Dedifferentiated amniotic fluid mesenchymal stem cell (primary cell): ENCODE results near the gene KIAA1217.
"Not testable (repeated sequence)": the region's sequence is repeated elsewhere in the genome, so short reads cannot be mapped to it uniquely, and the experiment has no call there.

Source experiments
- DNase-seq: peaks from one replicate; pipeline ENCODE4 v3.0.0-alpha.2; 2016; ENCODE audit errors: extremely low spot score

KIAA1217 gene

DNA sequence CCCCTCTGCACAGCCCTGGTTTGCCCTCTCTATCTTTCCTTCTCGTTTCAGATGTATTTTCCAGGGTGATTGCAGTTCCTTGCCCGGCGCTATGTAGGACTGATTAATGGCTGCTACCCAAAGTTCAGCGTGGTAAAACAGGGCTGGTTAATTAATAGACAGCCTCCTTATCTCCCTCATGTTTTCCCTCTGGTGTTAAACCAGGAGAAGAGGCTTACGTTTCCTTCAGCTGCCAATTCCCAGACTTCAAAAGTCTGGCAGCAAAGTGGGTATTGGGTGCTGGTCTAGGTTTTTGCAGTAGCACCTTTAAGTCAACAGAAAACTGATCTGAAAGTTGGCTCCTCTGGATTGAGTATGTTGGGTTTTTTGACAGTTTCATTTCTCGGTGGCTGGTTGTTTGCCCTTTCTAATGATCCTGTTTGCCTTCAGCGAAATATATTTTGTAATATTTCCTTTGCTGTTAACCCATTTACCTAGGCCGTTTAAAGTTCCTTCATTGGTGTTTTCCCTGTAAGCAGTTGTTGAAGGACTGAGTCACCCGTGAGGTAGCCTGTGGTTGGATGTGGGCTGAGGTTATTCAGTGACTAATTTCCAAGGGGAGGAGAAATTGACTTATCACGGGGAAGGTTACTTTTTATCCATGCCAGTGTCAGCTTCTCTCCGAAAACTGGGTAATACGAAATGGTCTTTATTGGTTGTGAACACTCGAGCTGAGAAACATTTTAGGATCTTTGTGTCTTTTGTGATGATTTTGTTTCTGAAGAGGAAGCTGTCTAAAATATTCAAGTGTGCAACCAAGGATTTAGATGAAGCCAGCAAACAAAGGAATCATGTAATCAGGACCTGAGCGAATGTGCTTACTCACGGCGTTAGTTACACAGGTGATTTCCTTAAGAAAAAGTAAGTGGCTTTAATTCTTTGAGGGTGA lies 257.2 kb downstream of the KIAA1217 start:
- DNase-seq: peak; percentile 84

GRCh38 chr10:24467136-24467535 lies 258.2 kb downstream of the KIAA1217 start:
- no peak for DNase-seq

- no peak for DNase-seq
These were observed 258.7 kb downstream of the KIAA1217 start for GRCh38 chr10:24467605-24468004.

DNA sequence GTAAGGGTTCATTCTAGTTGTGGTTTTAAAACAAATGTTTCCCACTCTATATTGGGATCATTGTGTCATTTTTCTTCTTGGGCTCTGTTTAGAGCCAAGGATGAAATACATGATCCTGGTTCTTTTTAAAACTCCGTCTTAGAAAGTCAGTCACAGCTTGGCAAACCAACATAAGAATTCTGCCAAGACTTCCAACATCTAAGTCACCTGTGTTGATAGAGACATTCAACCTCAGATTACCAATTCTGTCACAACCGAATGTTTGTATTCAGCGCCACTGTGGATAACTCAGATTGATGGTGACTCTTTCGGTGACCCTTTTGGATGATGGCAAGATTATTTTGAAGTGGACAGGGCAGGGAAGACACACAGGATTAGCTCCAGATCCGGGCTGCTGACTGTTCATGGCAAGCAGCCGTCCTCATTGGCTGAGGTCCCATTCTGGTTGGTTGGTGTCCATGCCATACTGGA lies 259.4 kb downstream of the KIAA1217 start:
- DNase-seq: no peak

DNA sequence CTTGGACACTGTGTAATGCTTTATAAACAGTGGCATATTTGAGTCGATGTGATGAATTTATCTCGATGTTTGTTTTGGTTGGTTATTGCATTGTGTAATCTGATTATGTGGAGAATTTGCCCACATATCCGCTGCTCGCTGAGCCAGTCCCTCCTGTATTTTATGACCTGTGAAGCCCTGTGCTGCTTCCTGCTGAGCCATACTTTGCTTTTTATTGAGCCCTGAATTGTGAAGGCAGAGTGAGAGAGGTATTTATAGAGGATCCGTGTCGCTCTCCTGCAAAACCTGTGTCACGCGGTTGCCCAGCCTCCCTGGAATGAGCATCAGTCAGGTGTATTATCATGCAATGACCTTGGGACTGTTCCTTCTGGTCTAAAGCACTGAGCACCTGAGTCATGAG lies 261.1 kb downstream of the KIAA1217 start:
- no peak for DNase-seq

DNA sequence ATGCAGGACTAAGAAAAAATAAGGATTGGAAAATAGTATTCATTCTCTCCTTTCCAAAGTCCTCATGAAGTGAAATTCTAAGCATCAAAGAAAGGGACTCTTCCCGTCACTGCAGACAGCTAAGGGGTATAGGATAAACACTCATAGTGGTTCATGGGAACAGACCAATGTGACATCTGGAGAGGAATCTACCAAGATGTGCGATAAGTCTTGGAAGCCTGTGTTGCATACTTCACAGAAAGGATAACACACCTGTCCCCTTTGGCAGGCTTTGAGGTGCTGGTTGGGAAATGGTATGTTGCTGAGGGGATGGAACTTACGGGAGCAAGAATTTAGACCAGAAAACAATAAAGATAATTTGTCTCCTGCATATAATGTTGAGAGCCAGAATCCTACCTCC lies 266.7 kb downstream of the KIAA1217 start:
- DNase-seq: no peak

DNA sequence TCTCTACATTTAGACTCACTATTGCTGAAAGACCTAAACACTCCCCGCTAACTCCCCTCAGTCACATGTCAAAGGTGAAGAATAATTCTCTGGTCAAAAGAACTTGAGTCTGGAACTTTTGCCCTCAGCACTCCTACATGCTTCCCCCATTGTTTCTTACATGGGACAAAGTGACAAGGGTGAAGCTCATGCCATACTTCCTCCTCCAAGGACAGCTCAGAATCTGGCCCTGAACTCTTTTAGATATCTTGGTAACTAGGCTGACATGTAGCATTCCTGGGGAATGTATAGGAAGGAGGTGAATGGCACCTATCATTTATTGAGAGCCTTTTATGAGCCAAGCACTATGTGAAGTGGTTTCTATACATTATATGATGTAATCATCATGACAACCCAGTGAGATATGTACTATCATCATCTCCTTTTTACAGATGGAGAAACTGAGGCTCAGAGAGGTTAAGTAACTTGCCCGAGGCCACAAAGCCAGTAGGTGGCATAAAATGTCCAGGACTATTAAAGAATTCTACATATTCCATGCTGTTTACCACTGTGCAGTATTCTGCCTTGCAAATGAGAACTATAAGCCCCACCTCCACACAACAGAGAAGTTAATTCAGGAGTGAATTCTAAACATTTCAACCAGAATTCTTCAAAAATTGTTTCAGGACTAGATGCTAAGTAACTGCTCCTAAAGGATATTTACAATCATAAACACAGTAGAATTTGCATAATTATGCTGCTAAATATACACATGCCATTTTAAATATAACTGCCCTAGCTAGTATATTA lies 268.2 kb downstream of the KIAA1217 start:
- no peak for DNase-seq

DNA sequence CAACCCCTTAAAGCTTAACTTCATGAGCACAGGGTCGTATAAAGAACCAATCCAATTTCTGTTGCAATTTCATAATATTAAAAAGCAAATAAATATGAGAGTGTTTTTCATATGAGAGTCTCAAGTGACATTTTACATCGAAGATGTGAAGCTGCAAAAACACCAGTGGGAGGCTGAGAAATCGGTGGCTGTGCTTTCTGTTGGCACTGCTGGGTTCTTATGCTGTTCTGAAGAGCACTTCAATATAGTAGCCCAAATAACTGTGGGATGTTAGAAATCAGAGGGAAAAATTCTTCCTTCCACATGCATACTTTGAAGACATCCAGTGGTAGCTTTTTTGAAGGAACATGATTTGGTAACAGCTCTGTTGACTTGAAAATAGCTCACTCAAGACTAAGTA lies 269.0 kb downstream of the KIAA1217 start:
- no peak for DNase-seq

DNA sequence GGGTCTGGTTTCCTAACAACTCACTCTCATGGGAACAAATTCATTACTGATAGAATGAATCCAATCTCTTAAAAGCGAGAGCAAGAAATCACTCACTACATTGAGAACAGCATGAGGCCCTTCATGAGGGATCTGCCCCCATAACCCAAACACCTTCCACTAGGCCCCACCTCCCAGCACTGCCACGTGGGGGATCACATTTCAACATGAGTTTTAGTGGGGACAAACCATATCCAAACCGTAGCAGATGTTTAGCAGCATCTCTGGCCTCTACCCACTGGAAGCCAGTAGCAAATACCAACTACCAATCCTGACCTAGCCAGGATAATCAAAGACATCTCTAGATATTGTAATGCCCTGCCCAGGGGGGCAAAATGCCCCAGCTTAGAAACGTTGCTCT lies 270.9 kb downstream of the KIAA1217 start:
- DNase-seq: no peak

GRCh38 chr10:24480447-24480846 lies 271.5 kb downstream of the KIAA1217 start:
- DNase-seq: no peak

GRCh38 chr10:24481241-24481640 lies 272.3 kb downstream of the KIAA1217 start:
- DNase-seq: no peak

DNA sequence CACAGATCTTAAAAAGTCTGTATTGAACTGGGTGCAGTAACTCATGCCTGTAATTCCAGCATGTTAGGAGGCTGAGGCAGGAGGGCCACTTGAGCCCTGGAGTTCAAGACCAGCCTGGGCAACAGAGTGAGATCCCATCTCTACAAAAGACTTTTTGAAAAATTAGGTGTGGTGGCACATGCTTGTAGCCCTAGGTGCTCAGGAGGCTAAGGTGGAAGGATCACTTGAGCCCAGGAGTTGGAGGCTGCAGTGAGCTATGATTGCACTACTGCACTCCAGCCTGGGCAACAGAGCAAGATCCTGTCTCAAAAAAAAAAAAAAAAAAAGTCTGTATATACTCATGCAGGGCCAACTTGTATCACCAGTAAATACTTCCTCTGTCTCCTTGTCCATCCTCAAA lies 273.8 kb downstream of the KIAA1217 start:
- not testable (repeated sequence) for DNase-seq

GRCh38 chr10:24483701-24484100 lies 274.8 kb downstream of the KIAA1217 start:
- DNase-seq: no peak

- DNase-seq: no peak
These were observed 275.8 kb downstream of the KIAA1217 start for GRCh38 chr10:24484771-24485170.

GRCh38 chr10:24485304-24485703 lies 276.4 kb downstream of the KIAA1217 start:
- no peak for DNase-seq

DNA sequence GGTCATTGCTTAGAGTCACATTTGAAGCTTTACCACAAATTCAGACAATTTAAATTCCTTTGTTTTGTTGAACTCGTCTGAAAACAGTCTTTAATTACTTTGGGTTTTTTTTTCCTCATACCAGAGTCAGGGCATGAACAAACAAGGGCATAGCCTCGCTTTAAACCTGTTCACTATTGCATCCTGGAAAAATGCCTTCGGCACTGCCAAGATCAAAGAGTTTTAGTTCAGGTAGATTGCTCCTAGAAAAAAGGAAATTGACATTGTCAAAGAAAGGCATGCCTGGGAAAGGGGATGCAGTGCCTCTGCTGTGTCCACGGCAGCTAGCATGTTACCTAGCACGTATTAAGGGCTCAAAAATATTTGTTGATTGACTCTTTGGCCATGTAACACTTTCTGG lies 279.7 kb downstream of the KIAA1217 start:
- DNase-seq: no peak

GRCh38 chr10:24493165-24493564 lies 284.2 kb downstream of the KIAA1217 start:
- no peak for DNase-seq

- no peak for DNase-seq
These were observed 285.3 kb downstream of the KIAA1217 start for GRCh38 chr10:24494236-24494635.

DNA sequence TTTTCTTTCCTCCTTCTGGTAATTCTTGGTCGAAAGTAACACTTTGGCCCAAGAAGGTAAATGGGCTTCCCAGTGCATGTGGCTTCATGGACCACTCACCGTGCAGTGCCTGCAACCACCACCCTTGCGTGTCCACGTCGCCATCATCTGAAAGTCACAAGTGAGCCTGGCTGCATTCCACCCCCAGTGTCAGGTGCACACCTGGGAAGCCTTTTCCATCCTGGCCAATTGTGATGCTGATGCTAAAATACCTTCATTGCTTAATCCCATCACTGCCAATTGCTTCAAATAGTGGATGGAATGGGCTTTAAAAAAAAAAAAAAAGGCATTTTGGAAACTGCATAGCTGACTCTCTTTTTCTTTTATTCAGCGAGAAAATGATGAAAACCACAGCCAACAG lies 285.8 kb downstream of the KIAA1217 start:
- DNase-seq: no peak

DNA sequence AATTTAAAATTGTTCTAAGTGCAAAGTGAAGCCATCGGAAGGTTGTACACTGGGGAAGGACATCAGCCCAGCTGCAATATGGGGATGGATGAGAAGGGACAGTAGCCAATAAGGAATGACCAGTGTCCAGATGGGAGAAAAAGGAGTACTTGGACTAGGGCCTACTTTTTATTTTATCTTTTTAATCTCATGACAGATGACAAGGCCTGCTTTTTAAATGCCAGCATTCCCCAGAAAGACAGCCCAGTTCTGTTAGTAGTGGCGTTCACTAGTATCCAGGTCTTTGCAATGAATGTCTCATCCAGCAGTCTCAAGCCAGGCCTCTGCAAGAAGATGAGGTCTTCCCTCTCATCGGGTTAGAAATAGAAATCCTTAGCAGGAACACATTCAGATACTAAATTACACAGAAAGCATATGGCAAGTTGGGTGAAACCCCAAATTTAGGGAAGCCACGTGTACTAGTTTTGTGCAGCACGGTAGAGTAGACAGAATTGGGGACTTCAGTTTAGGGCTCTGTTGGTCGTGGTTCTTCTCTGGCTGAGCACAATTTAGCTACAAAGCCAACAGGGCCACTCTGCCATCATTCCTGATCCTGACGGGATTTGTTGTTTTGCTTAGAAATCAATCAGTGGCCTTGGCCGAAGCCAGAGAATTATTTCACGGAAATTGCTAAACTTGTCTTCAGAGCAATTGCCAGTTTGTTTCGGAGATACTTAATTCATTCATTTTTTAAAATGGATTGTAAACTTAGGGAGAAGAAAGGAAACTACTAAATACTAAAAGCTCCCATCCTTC lies 286.9 kb downstream of the KIAA1217 start:
- DNase-seq: no peak

DNA sequence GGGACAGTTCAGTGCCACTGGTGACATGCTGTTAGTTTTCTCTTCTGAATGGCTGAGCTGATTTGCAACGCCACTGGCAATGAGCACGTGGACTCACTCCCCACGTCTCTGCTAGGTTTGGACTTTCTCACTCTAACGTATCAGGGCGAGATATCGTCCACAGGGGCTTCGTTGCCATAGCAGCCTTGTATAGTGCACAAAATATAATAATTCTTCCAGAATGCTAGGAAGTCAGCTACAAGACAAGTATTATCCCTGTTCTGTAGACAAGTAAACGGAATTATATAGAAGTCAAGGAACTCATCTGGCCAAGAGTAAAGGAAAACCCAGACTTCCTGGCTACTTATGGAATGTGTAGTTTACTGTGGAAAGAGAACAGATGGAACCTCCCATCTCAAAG lies 288.0 kb downstream of the KIAA1217 start:
- no peak for DNase-seq
